GM21737 (cell line): Measurements from ENCODE around the gene HNRNPU.

Experiments used
- ATAC-seq: cut with Tn5 transposase; IDR thresholded peaks from one replicate; pipeline ENCODE4 v1.9.1; 2021; ENCODE audit warnings: mild to moderate bottlenecking, moderate library complexity; ENCODE audit not compliant: unreplicated experiment

HNRNPU gene

DNA sequence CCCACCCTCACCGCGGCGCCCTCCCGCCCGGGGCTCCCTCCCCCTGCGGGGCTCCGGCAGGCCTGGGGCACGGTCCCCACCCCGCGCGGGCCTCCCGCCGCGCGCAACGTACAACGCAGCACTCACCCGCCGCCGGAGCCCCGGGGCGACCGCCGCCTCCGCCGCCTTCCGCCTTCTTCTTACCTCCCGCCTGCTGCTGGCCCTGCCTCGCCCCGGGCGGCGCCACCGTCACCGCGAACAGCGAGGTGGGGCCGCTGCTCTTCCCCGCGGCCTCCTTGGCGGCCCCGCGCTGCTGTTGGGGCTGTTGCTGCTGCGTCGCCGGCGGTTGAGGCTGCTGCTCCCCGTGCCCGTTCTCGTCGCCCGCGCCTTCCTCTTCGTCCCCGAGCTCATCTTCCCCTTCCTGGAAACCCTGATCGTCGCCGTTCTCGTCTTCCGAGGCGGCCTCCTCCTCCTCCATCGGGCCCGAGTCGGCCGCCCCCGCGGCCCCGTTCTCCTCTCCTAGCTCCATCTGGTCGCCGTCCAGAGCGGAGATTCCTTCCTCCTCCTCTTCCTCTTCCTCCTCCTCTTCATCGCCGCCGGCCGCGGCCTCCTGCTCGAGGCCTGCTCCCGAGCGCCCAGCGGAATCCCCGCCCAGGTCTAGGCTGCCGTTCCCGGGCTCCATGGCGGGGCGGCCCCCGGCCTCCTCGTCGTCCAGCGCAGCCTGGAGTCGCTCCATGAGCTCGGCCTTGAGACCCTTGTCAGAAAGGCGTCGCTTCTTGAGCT, 671 bp downstream of the HNRNPU start:
- ATAC-seq, result peak; percentile 5

DNA sequence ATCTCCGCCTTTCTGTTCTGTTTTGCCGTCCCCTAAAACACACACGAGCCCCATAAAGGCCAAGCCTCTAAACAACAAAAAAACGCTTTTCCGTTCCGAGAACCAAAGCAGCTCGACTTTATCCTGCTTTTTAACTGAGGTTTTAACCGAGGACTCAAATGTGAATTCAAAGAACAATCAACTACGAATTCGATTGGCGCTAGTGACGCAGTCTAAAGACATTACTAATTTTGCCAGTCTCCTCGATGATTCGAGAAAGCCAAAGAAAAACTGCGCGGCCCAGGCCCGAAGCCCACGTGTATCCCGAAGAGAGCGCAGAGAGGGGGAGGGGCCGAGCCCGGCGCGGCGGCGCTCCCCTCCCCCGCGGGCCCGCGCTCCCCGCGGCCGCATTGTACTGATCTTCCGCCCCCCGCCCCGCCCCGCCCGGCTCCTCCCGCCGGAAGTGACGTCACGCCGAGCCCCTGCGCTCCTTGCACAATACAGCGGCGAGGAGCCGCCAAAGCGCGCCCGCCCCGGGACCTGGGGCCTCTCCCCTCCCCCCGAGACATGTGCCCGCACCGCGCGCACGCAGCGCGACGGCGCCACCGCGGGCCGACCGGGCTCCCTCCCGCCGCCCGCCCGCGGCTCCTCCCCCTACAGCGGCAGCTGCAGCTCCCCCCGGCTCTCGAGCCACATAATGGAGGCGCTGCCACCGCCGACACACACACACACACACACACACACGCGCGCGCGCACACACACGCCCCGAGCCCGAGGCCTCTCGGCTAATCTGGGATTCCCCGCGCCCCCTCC, 1.4 kb downstream of the HNRNPU start:
- ATAC-seq, result peak; percentile 51

DNA sequence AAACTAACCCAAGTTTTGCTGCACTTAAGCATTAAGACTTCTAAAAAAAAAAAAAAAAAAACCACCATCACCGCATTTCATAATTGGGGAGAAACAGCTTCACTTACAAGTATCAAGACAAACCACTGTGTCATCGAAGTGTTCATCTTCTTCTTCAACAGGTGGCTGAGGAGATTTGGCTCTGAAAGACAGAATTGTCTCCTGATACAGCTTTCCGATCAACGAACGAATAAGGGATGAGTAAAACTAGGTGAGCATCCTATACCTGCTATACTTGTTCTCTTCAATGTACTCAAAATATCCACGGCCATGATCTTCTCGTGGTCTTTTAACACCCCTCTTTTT, 2.0 kb downstream of the HNRNPU start:
- no peak for ATAC-seq

DNA sequence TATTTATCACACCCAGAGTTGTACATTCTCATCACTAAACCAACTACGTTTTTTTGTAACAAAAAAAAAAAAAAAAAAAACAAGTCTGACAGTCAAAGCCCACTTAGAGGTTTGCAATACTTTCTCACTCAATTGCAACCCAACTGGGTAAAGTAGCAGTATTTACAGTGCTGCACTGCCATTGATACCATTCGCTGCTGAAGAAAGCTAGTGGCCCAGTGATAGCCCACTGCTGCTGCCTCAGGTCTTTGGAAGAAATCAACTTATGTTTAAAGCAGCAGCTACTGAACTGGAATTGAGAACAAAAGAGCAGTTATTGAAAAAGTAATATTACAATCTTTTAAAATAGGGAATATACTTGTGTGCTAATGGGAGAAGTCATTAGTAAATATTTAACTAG, 2.7 kb downstream of the HNRNPU start:
- ATAC-seq, result no peak

DNA sequence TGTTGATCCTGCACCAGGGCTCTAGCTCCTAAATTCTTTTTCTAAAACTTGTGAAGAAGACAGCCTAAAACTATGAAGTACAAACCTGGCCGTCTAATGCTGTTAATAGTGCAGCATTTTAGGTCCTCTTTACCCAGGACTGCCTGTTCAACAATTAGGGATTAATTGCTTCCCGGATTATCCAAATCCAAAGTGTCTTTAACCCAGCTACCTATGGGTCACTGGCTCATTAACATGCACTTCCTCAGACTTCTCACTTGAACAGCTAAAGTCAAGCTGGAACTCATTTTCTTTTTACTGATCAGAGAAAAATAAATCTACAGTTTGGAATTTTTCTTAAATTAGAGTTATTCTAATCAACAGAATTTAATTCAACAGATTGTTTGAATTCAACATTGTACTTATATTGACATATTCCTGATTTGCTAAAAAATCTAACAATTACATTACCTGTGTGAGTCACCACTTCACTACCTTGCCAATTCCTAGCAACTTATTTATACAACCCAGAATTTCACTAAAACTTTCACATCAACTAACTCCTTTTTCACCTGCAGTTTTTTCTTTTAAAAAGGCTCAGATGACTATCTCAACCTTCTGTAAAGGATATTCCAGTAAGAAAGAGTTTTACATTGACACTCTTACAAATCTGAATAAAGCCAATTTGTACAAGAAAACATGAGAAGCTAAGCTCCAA, 3.3 kb downstream of the HNRNPU start:
- no peak for ATAC-seq

DNA sequence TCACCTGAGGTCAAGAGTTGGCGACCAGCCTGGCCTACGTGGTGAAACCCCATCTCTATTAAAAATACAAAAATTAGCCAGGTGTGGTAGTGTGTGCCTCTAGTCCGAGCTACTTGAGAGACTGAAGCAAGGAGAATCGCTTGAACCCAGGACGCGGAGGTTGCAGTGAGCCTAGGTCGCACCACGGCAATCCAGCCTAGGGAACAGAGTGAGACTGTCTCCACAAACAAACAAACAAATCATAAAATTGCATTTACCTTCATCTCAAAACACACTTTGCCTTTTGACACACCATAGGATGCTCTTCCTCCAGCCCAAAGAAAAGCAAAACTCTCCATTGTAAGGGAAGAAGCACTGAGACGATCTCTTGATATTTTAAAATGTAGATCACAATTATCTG, 4.3 kb downstream of the HNRNPU start:
- ATAC-seq, result no peak

DNA sequence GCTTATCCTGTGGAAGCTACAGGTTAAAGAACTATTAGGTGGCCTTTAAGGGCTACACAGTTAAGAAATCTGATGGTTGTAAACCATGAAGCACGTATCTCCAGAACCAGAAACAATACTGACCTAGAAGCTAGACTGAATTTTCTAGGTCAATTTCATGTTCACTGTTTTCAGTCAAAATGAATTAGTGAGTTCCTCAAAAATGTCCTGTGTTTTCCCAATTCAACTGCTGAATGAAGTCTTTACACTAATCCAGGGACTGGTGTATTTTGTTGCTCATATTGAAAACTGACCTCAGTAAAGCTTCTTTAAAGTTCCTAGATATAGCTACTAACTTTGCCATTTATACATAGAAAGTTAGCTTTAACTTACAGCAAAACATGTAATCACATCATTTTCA, 6.0 kb downstream of the HNRNPU start:
- ATAC-seq, result no peak

DNA sequence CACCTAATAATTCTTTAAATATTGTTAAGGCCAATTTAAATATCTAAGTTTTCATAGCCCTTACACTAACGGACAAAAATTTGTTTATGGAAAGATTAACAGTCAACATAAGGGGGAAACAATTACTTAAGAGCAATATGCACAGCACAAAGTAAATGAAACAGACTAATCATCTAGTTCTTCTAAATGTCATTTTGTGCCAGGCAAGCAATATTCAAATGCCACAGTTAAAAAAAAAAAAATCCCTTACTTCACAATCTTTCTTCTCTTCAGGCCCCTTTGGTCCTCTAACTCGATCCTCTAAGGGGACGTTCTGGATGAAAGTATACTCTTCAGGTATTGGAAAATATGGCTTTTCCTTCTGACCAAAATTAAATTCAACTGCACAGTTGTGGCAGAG, 6.6 kb downstream of the HNRNPU start:
- ATAC-seq, result no peak

DNA sequence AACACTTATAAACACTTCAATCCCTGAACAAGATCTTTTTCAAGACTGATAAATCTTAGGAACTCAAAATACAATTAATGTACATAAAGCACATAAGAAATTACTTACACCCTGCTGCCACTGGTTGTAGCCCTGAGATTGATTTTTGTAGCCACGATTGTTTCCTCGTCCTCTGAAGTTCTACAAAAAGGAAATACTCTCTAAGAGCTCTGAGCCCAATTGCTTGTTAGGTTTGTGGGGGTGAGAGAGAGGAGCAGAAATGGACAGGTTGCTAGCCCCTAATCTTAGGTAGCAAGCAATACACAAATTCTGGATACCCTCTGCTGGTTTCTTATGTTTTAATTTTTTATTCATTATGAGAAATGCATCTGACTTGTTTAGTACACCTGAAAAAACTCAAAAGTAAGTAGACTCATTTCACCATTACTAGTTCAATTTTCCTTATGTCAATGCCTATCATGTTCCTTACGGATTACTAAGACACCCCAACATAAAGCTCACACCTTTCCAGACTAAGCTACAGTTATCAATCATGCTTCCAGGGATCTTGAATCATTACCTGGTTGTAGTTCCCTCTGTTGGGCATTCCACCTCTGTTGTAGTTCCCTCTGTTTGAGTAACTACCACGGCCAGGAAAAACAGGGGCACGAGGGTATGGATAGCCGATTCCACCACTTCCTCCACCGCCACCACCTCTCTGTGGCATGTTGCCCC, 9.3 kb downstream of the HNRNPU start:
- ATAC-seq, result no peak

DNA sequence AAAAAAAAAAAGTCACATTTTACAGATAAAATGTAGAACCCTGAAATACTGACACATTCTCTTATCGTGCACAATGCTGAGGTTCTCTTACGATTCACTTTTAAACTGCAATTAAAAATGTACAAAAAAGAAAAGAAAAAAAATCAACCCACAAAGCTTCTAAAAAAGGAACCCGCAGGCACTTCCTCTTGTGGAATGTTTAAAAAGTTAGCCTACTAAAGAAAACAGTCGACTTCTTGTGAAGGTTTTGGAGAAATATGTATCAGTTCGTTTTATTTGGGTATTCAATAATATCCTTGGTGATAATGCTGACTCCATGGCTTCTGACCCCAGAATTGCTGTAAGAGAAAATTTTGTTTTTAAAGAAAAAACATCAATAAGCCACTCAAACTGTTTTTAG, 10.2 kb downstream of the HNRNPU start:
- no peak for ATAC-seq

DNA sequence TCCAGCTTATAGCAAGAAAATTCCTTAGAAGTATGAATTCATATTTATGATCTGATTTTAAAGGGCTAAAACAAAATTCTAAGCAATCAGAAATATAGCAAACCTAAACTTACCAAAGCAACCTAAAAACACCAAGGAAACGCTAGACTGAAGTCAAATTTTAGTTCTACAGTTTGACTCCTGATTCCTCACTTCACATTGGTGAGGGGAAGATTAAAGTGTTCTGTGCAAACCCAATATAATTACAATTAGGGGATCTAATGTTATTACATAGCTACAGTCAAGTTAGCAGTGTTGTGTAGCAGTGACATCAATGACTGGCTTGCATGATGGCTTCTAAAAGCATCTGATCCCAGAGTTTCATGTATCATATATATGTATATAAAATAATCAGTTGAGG, 11.6 kb downstream of the HNRNPU start:
- no peak for ATAC-seq

DNA sequence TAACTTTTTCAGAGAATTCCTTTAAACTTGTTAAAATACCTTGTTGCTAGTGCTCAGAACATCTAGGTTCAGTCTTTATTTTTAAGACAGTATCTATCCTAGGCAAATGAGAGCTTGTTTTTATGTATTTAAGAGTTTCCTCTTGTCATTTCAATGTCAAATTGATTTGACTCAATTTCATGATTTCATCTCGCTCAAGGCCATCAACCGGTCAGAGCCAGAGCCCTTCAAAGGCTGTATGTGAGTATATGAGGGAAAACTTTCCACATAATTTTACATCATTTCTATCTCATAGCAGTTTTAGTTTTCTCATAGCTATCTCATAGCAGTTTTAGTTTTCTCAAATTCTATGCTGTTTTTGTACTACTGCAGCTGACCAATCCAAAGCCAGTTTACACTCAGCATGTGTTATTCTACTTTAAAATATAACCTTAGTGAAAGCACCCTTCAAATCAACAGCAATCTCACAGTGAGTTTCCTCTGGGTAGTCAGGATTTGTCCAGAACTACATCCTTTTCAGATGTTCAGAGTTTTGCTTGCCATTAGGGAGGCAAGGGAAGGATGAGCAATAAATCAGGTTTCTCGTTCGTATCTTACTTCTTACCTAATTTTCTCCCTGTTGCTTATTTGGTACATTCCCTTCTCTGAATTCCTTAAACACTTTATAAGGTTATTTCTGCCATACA, 12.7 kb downstream of the HNRNPU start:
- no peak for ATAC-seq

DNA sequence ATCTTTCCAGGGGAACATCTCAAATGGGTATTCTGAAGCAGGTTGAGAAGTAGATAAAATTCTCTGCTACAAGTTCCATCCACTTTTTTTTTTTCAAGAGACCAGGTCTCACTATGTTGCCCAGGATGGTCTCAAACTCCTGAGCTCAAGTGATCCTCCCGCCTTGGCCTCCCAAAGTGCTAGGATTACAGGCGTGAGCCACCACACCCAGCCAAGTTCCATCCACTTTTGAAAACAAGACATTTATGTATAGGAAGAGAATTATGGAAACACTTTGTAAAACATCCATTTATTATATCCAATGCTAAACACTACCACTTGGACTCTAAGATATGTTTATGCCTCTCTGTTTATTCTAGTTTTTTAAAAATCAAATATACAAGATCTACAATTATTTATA, 13.4 kb downstream of the HNRNPU start:
- ATAC-seq, result no peak

DNA sequence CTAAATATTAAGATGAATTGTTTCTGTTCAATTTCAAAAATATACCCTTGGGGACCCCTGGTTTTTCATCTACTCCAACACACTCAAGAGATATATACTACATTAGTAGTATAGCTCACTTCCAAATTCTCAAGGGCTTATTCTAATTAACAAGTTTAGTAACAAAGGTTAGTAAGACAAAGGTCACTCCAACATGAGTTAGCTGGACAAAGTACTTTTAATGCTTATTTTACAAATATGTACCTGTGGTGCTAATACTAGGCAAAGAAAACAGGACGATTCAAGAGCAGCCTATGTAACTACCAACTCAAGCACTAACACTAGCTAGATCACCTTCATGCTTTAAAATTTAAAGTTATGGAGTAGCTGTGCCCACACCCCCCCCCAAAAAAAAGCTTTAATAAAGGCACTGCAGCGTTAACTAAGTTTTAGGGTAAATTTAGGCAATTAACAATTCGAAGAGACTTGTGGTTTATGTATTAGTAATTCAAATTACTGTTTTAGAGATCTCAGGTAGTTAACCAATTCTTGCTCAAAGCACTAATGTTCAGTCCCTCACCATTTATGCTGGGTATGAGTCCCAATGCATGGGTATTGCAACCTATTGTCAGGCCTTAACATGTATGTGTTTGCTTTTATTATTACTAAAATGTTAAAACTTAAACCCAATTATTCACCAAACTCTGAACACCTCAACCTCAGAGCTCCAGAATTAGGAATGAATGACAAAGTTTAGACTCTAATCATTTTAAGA, 14.1 kb downstream of the HNRNPU start:
- no peak for ATAC-seq

DNA sequence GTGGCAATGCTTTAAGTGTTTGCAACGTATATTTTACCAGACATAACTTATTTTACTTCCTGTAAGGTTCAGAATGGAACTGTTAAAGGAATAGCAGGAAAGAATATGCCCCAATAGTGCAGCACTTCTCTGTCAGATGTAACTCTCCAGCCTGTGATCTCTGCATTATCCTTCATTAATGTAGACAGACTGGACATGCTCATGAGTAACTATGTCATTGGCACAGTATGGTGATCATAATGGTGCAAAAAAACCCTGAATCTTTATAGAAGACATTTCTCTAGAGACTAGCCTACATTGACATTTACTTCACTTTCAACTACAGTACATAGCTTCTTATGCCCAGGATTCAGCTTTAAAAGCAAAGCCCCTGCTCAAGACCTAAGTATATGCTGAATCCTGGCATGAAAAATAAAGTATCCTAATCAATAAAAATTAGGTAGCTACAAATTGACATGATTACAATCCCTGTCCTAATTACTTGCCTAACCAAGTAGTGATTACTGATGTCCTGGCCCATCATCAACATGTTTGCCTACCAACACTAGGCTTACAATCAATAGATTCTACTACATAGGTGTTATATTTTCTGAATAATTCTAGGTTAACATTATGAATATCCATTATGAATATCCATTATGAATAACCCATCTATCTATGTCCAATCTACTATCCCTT, 15.0 kb downstream of the HNRNPU start:
- no peak for ATAC-seq

DNA sequence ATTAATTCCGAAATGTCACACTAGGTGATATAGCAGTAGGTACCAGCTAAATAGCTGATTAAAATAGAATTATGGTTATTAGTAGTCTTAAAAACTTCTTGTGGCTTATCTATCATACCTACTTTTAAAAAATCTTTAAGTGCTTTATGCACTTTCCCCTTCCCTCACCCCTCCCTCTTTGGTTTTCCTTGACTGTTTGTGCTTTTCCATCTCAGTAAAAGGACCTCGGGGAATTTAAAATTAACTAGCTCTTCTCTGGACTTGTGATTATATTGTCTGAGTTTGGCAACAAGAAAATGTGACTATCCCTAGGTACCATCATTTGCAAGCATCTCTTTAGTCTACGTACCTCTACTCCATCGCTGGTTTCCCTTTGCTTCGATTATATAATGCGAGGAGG, 17.7 kb downstream of the HNRNPU start:
- no peak for ATAC-seq

DNA sequence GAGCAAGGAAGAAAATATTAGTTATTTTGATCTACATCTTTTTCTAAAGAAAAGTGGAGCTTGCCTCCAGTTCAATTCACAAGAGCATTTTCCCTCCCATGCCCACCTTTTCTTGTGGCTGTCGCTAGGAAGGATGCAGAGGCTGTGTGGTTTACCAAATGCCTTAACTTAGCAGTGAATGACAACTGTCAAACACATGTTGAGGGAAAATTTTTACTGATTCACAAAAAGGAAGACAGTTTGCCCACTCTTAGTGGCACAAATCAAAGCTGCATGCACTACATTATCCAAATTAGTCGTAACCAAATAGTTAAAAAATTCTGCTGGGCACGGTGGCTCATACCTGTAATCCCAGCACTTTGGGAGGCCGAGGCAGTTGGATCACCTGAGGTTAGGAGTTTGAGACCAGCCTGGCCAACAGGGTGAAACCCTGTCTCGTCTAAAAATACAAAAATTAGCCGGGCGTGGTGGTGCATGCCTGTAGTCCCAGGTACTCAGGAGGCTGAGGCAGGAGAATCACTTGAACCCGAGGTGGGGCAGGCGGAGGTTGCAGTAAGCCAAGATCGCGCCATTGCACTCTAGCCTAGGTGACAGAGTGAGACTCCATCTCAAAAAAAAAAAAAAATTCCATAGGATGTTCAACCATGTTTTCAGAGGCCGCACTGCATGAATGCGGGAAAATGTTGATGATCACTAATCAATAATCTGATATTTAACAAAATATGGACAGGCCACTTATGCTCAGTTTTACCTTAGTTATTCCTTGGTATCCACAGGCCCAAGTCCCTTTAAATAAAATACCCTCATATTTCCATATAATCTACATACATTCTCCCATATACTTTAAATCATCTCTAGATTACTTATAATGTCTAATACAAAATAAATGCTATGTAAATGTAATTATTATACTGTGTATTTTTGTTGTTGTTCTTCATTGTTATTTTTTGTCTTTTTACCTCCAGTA, 19.9 kb downstream of the HNRNPU start:
- no peak for ATAC-seq
